Measurements from ENCODE around the gene VSTM5. TPM values are rescaled to one million over a fixed set of nuclear protein-coding genes. Genes with fewer than 3 reads are reported as not detected.

The VSTM5 gene
- total and polyA plus RNA-seq, 2 of the 8 experiments (the other 6 are each of a cell fraction or from before 2014, with no cell fraction given): 0.22 to 0.70 TPM

GRCh38 chr11:93770160-93770559, 80.3 kb downstream of the VSTM5 start (continued):
- TF ChIP-seq, protein P1, sequence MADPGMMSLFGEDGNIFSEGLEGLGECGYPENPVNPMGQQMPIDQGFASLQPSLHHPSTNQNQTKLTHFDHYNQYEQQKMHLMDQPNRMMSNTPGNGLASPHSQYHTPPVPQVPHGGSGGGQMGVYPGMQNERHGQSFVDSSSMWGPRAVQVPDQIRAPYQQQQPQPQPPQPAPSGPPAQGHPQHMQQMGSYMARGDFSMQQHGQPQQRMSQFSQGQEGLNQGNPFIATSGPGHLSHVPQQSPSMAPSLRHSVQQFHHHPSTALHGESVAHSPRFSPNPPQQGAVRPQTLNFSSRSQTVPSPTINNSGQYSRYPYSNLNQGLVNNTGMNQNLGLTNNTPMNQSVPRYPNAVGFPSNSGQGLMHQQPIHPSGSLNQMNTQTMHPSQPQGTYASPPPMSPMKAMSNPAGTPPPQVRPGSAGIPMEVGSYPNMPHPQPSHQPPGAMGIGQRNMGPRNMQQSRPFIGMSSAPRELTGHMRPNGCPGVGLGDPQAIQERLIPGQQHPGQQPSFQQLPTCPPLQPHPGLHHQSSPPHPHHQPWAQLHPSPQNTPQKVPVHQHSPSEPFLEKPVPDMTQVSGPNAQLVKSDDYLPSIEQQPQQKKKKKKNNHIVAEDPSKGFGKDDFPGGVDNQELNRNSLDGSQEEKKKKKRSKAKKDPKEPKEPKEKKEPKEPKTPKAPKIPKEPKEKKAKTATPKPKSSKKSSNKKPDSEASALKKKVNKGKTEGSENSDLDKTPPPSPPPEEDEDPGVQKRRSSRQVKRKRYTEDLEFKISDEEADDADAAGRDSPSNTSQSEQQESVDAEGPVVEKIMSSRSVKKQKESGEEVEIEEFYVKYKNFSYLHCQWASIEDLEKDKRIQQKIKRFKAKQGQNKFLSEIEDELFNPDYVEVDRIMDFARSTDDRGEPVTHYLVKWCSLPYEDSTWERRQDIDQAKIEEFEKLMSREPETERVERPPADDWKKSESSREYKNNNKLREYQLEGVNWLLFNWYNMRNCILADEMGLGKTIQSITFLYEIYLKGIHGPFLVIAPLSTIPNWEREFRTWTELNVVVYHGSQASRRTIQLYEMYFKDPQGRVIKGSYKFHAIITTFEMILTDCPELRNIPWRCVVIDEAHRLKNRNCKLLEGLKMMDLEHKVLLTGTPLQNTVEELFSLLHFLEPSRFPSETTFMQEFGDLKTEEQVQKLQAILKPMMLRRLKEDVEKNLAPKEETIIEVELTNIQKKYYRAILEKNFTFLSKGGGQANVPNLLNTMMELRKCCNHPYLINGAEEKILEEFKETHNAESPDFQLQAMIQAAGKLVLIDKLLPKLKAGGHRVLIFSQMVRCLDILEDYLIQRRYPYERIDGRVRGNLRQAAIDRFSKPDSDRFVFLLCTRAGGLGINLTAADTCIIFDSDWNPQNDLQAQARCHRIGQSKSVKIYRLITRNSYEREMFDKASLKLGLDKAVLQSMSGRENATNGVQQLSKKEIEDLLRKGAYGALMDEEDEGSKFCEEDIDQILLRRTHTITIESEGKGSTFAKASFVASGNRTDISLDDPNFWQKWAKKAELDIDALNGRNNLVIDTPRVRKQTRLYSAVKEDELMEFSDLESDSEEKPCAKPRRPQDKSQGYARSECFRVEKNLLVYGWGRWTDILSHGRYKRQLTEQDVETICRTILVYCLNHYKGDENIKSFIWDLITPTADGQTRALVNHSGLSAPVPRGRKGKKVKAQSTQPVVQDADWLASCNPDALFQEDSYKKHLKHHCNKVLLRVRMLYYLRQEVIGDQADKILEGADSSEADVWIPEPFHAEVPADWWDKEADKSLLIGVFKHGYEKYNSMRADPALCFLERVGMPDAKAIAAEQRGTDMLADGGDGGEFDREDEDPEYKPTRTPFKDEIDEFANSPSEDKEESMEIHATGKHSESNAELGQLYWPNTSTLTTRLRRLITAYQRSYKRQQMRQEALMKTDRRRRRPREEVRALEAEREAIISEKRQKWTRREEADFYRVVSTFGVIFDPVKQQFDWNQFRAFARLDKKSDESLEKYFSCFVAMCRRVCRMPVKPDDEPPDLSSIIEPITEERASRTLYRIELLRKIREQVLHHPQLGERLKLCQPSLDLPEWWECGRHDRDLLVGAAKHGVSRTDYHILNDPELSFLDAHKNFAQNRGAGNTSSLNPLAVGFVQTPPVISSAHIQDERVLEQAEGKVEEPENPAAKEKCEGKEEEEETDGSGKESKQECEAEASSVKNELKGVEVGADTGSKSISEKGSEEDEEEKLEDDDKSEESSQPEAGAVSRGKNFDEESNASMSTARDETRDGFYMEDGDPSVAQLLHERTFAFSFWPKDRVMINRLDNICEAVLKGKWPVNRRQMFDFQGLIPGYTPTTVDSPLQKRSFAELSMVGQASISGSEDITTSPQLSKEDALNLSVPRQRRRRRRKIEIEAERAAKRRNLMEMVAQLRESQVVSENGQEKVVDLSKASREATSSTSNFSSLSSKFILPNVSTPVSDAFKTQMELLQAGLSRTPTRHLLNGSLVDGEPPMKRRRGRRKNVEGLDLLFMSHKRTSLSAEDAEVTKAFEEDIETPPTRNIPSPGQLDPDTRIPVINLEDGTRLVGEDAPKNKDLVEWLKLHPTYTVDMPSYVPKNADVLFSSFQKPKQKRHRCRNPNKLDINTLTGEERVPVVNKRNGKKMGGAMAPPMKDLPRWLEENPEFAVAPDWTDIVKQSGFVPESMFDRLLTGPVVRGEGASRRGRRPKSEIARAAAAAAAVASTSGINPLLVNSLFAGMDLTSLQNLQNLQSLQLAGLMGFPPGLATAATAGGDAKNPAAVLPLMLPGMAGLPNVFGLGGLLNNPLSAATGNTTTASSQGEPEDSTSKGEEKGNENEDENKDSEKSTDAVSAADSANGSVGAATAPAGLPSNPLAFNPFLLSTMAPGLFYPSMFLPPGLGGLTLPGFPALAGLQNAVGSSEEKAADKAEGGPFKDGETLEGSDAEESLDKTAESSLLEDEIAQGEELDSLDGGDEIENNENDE (IDR thresholded peaks at IDR 0.05; ENCODE audit: insufficient replicate concordance, low read length): no peak
- TF ChIP-seq RNF2 (IDR thresholded peaks at IDR 0.05; ENCODE audit: borderline replicate concordance, low read depth, low read length, missing control alignments, poor library complexity, severe bottlenecking) (no peak), POLR2AphosphoS5 (IDR thresholded peaks at IDR 0.05; ENCODE audit: low read depth, low read length) (no peak), TBP (IDR thresholded peaks at IDR 0.05; ENCODE audit: low read depth, low read length) (no peak), CBX5 (IDR thresholded peaks at IDR 0.05; ENCODE audit: low read depth, low read length) (no peak), RXRA (IDR thresholded peaks at IDR 0.05; ENCODE audit: insufficient read depth, low read depth, low read length) (no peak), TAF7 (optimal IDR thresholded peaks at IDR 0.05; ENCODE audit: borderline replicate concordance, low read depth, low read length) (no peak), FOSL1 (IDR thresholded peaks at IDR 0.05; ENCODE audit: insufficient read depth, low read depth, low read length) (no peak), JUND (IDR thresholded peaks at IDR 0.05; ENCODE audit: low read length) (no peak)
